ENCODE data around the gene MXRA8. TPM values are rescaled to one million over a fixed set of nuclear protein-coding genes. Genes with fewer than 3 reads are reported as not detected.

Gene MXRA8
- total and polyA plus RNA-seq, 9 of the 15 experiments (the other 6 are each of a cell fraction or from before 2014, with no cell fraction given), result 0.66 to 11.3 (median 6.3) TPM

- ChIA-PET CTCF (ENCODE audit: low intra/inter-chr PET ratio) (no interaction called here), POLR2A (interaction anchor here (0.8 to 4.3 kb wide), 3 partner anchors 7 to 112 kb away, joined by 3 to 30 read pairs (median 3); no protein-coding TSS in a partner anchor)
- peak; percentile 85 for ATAC-seq
- Histone ChIP-seq H3K79me2 (ENCODE audit: control insufficient read depth, insufficient read depth, low read length) (peaks cover 61% of the 10 kb centered on the region), H3K4me2 (ENCODE audit: insufficient read depth, low read length) (no peak overlapping the region), H3K9me3 (replicated peaks; ENCODE audit: control insufficient read depth, insufficient read depth, low read depth, low read length) (no peaks in the 10 kb centered on the region), H3K9me1 (ENCODE audit: control insufficient read depth, insufficient read depth, low read length) (peaks cover 13% of the 10 kb centered on the region), H3K27me3 (ENCODE audit: control insufficient read depth in 2 of 2, insufficient read depth in 2 of 2, low read length in 2 of 2) (no peaks in the 10 kb centered on the region), H3K4me3 (no peak overlapping the region), H3K27ac (ENCODE audit: extremely low read depth, low read depth, low read length) (no peak overlapping the region), H3K9ac (ENCODE audit: insufficient read depth in 1 of 2, low read depth in 2 of 2, low read length in 2 of 2) (no peak overlapping the region), H3K36me3 (ENCODE audit: control insufficient read depth, insufficient read depth, low read length) (peaks cover 86% of the 10 kb centered on the region), H2AFZ (ENCODE audit: low read depth, low read length) (no peak overlapping the region), H3K4me1 (replicated peaks in 1 of 2; ENCODE audit: control insufficient read depth in 2 of 2, insufficient read depth in 2 of 2, low read length in 2 of 2) (peaks cover 33 to 86% of the 10 kb centered on the region in 2 experiments), H4K20me1 (replicated peaks; ENCODE audit: control insufficient read depth, insufficient read depth, low read length) (peaks cover 24% of the 10 kb centered on the region; the same call in 1 of the 2 replicates)
- DNase-seq (ENCODE audit: extremely low read depth in 1 of 4, low spot score in 3 of 4), result peak in 1 of 4 experiments; percentile 87
- peak; percentile 99 for FAIRE-seq
- TSS peak; percentile 37 for BruUV-seq (replicated peaks)
- 38% methylated on average over 9 of the region's 9 CpGs for WGBS (ENCODE audit: insufficient coverage, low coverage, missing lambda C conversion rate)
- intact Hi-C loops (cut with micrococcal nuclease), result no loop called here
- in situ Hi-C loops (cut with MboI), result no loop called here
- TF ChIP-seq, protein P1, sequence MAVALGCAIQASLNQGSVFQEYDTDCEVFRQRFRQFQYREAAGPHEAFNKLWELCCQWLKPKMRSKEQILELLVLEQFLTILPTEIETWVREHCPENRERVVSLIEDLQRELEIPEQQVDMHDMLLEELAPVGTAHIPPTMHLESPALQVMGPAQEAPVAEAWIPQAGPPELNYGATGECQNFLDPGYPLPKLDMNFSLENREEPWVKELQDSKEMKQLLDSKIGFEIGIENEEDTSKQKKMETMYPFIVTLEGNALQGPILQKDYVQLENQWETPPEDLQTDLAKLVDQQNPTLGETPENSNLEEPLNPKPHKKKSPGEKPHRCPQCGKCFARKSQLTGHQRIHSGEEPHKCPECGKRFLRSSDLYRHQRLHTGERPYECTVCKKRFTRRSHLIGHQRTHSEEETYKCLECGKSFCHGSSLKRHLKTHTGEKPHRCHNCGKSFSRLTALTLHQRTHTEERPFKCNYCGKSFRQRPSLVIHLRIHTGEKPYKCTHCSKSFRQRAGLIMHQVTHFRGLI (CRISPR knock-in tag; IDR thresholded peaks at IDR 0.05), result no peak
- TF ChIP-seq ZEB2 (IDR thresholded peaks at IDR 0.05) (0 out of 2 replicates have a peak, but pooled peaks have one; percentile 35), SIN3A (IDR thresholded peaks at IDR 0.05; ENCODE audit: borderline replicate concordance in 2 of 2, control insufficient read depth in 1 of 2, low read depth in 2 of 2, low read length in 2 of 2) (0 out of 4 replicates have a peak, but pooled peaks of 1 of the 2 experiments have one; percentile 12), KLF6 (CRISPR knock-in tag; IDR thresholded peaks at IDR 0.05; ENCODE audit: borderline replicate concordance) (no peak), VEZF1 (CRISPR knock-in tag; IDR thresholded peaks at IDR 0.05) (peak; percentile 28; the same call in 1 of the 2 replicates), RBM15 (IDR thresholded peaks at IDR 0.05; ENCODE audit: insufficient read depth, low read length) (no peak), CXXC5 (CRISPR knock-in tag; IDR thresholded peaks at IDR 0.05) (no peak), RERE (CRISPR knock-in tag; IDR thresholded peaks at IDR 0.05; ENCODE audit: borderline replicate concordance) (no peak), SMARCA4 (IDR thresholded peaks at IDR 0.05) (peak; percentile 80), ZNF444 (CRISPR knock-in tag; IDR thresholded peaks at IDR 0.05) (no peak), SIN3B (IDR thresholded peaks at IDR 0.05; ENCODE audit: low read depth) (no peak), STAT5A (IDR thresholded peaks at IDR 0.05; ENCODE audit: borderline replicate concordance, low read length) (no peak), CTBP1 (IDR thresholded peaks at IDR 0.05; ENCODE audit: borderline replicate concordance) (peak; percentile 40; the same call in 1 of the 2 replicates)
Measured at GRCh38 chr1:1318131-1318652, 40.2 kb downstream of the MXRA8 start.
